Measurements from ENCODE around the gene GNB4. TPM values are rescaled to one million over a fixed set of nuclear protein-coding genes. Genes with fewer than 3 reads are reported as not detected.
A peak's percentile ranks its signal among the peaks of the same experiment; 100 is the strongest.

The GNB4 gene
- total and polyA plus RNA-seq, 9 of the 15 experiments (the other 6 are each of a cell fraction or from before 2014, with no cell fraction given), result 6.8 to 36.7 (median 21.4) TPM

GRCh38 chr3:179450901-179451264, 387 bp downstream of the GNB4 start (continued):
- no peak for TF ChIP-seq ZBTB40 (IDR thresholded peaks at IDR 0.05)
- 0 out of 2 replicates have a peak, but pooled peaks have one; percentile 10 for TF ChIP-seq ZBTB40 (CRISPR knock-in tag; IDR thresholded peaks at IDR 0.05)
- TF ChIP-seq ARID3A (IDR thresholded peaks at IDR 0.05; ENCODE audit: borderline replicate concordance, low read depth, low read length), result no peak
- TF ChIP-seq DMBX1 (CRISPR knock-in tag; IDR thresholded peaks at IDR 0.05; ENCODE audit: borderline replicate concordance), result no peak
- TF ChIP-seq SIN3A (IDR thresholded peaks at IDR 0.05; ENCODE audit: borderline replicate concordance in 2 of 2, control insufficient read depth in 1 of 2, low read depth in 2 of 2, low read length in 2 of 2), result 0 out of 4 replicates have a peak, but pooled peaks of 1 of the 2 experiments have one; percentile 28
- TF ChIP-seq ZNF449 (CRISPR knock-in tag; IDR thresholded peaks at IDR 0.05), result no peak
- TF ChIP-seq CREB3L1 (IDR thresholded peaks at IDR 0.05; ENCODE audit: borderline replicate concordance, low read depth), result no peak
- no peak for TF ChIP-seq ZNF24 (IDR thresholded peaks at IDR 0.05)
- TF ChIP-seq TCFL5 (CRISPR knock-in tag; conservative IDR thresholded peaks at IDR 0.05), result no peak
- no peak for TF ChIP-seq CXXC5 (CRISPR knock-in tag; IDR thresholded peaks at IDR 0.05)
- no peak for TF ChIP-seq GTF2B (IDR thresholded peaks at IDR 0.05; ENCODE audit: extremely low read depth, insufficient read length)

Data from K562 (cell line).